ENCODE results near the gene ALKAL2.

DNA sequence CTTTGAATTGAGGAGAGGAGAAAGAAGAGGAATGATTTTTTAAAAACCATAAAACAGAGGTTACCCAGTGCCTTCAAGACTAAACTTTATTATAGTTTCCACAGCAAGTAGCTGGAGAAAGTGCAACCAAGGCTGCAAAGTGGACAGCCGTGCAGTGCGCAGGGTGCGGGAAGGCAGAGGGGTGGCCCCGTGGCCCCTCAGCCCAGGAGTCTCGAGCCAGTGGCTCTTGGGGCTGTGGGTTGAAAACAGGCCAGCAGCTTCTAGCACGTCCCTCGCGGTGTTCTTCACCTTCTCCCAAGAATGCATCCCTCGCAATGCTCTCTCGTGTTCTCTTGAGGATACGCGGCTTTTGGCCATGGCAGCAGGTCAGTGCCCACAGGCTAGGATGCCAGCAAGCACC, 28.5 kb upstream of the ALKAL2 start:
- no peak for TF ChIP-seq ESRRA (CRISPR knock-in tag; IDR thresholded peaks at IDR 0.05; ENCODE audit: borderline replicate concordance)
- TF ChIP-seq, protein P1, sequence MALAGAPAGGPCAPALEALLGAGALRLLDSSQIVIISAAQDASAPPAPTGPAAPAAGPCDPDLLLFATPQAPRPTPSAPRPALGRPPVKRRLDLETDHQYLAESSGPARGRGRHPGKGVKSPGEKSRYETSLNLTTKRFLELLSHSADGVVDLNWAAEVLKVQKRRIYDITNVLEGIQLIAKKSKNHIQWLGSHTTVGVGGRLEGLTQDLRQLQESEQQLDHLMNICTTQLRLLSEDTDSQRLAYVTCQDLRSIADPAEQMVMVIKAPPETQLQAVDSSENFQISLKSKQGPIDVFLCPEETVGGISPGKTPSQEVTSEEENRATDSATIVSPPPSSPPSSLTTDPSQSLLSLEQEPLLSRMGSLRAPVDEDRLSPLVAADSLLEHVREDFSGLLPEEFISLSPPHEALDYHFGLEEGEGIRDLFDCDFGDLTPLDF (CRISPR knock-in tag; IDR thresholded peaks at IDR 0.05): no peak
- TF ChIP-seq, protein P2, sequence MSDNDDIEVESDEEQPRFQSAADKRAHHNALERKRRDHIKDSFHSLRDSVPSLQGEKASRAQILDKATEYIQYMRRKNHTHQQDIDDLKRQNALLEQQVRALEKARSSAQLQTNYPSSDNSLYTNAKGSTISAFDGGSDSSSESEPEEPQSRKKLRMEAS (CRISPR knock-in tag; IDR thresholded peaks at IDR 0.05): no peak
